ENCODE results near the gene FAM219A.

Gene FAM219A

GRCh38 chr9:34499076-34499475 is 40.7 kb upstream of the FAM219A start:
- TF ChIP-seq CTCF (IDR thresholded peaks at IDR 0.05; ENCODE audit: insufficient read depth, low read length, missing control alignments) = no peak
- no peak overlapping the region for H3K4me3 ChIP-seq (ENCODE audit: low read depth, low read length)
- POLR2A ChIA-PET = no interaction called here
- CTCF ChIA-PET = interaction anchor here (1.0 to 15.2 kb wide), 7 partner anchors 15 to 95 kb away, joined by 3 to 193 read pairs (median 5); no protein-coding TSS in a partner anchor
- no peak for DNase-seq (ENCODE audit: low read depth, low spot score)

- POLR2A ChIA-PET = no interaction called here
- DNase-seq (ENCODE audit: low read depth, low spot score) = no peak
- CTCF ChIA-PET = interaction anchor here (0.6 to 15.2 kb wide), 6 partner anchors 35 to 246 kb away, joined by 3 to 193 read pairs (median 4); no protein-coding TSS in a partner anchor
- no peak overlapping the region for H3K4me3 ChIP-seq (ENCODE audit: low read depth, low read length)
- TF ChIP-seq CTCF (IDR thresholded peaks at IDR 0.05; ENCODE audit: insufficient read depth, low read length, missing control alignments) = no peak
Observed at GRCh38 chr9:34498553-34498952, 40.2 kb upstream of the FAM219A start.

GRCh38 chr9:34496149-34496712 is 37.9 kb upstream of the FAM219A start:
- POLR2A ChIA-PET = no interaction called here
- no peak for DNase-seq (ENCODE audit: low read depth, low spot score)
- TF ChIP-seq CTCF (IDR thresholded peaks at IDR 0.05; ENCODE audit: insufficient read depth, low read length, missing control alignments) = no peak
- H3K4me3 ChIP-seq (ENCODE audit: low read depth, low read length) = no peak overlapping the region
- CTCF ChIA-PET = interaction anchor here (1.3 to 15.2 kb wide), 9 partner anchors 7 to 118 kb away, joined by 3 to 193 read pairs (median 5); no protein-coding TSS in a partner anchor

GRCh38 chr9:34493972-34494535 is 35.7 kb upstream of the FAM219A start:
- ChIA-PET CTCF (interaction anchor here (6.3 to 15.2 kb wide), 2 partner anchors 8 to 90 kb away, joined by 53 to 193 read pairs; no protein-coding TSS in a partner anchor), POLR2A (no interaction called here)
- DNase-seq (ENCODE audit: low read depth, low spot score) = no peak
- TF ChIP-seq CTCF (IDR thresholded peaks at IDR 0.05; ENCODE audit: insufficient read depth, low read length, missing control alignments) = no peak
- no peak overlapping the region for H3K4me3 ChIP-seq (ENCODE audit: low read depth, low read length)

GRCh38 chr9:34492051-34492450 is 33.7 kb upstream of the FAM219A start:
- H3K4me3 ChIP-seq (ENCODE audit: low read depth, low read length) = no peak overlapping the region
- TF ChIP-seq CTCF (IDR thresholded peaks at IDR 0.05; ENCODE audit: insufficient read depth, low read length, missing control alignments) = no peak
- no peak for DNase-seq (ENCODE audit: low read depth, low spot score)
- ChIA-PET POLR2A (no interaction called here), CTCF (interaction anchor here (1.5 to 6.3 kb wide), 2 partner anchors 10 to 31 kb away, joined by 3 to 53 read pairs; partner anchors contain the start of gene ENHO)

- no peak for DNase-seq (ENCODE audit: low read depth, low spot score)
- CTCF ChIA-PET = interaction anchor here (1.5 to 6.3 kb wide), 3 partner anchors 10 to 100 kb away, joined by 3 to 53 read pairs (median 7); partner anchors contain the start of gene ENHO
- no peak for TF ChIP-seq CTCF (IDR thresholded peaks at IDR 0.05; ENCODE audit: insufficient read depth, low read length, missing control alignments)
- POLR2A ChIA-PET = no interaction called here
- no peak overlapping the region for H3K4me3 ChIP-seq (ENCODE audit: low read depth, low read length)
Observed at GRCh38 chr9:34491596-34491995, 33.2 kb upstream of the FAM219A start.
